ENCODE results near the gene PBX1.

PBX1 gene

DNA sequence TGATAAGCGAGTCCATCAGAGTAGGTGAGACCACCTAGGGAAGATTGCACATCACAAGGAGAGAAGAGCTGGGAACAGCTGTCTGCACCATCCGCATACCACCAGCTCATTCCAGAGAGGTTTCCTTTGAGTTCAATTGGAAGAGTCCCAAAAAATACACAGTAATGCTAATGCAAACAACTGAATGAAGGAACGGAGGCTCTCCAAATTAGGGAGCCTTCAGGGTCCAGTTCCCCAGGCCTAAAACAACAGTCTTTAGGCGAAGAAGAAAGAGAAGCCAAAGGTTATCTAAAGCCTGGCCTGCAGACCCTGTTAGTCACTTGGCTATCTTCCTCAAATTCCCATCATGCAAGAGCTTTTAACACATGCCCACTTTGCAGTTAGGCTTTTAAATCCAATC lies 246.4 kb downstream of the PBX1 start:
- TF ChIP-seq POLR2AphosphoS5 (IDR thresholded peaks at IDR 0.05; ENCODE audit: low read depth, low read length) (no peak), FOXP2 (optimal IDR thresholded peaks at IDR 0.05; ENCODE audit: borderline replicate concordance, extremely low read depth, extremely low read length, insufficient read depth) (no peak)
- TF ChIP-seq, protein P1, sequence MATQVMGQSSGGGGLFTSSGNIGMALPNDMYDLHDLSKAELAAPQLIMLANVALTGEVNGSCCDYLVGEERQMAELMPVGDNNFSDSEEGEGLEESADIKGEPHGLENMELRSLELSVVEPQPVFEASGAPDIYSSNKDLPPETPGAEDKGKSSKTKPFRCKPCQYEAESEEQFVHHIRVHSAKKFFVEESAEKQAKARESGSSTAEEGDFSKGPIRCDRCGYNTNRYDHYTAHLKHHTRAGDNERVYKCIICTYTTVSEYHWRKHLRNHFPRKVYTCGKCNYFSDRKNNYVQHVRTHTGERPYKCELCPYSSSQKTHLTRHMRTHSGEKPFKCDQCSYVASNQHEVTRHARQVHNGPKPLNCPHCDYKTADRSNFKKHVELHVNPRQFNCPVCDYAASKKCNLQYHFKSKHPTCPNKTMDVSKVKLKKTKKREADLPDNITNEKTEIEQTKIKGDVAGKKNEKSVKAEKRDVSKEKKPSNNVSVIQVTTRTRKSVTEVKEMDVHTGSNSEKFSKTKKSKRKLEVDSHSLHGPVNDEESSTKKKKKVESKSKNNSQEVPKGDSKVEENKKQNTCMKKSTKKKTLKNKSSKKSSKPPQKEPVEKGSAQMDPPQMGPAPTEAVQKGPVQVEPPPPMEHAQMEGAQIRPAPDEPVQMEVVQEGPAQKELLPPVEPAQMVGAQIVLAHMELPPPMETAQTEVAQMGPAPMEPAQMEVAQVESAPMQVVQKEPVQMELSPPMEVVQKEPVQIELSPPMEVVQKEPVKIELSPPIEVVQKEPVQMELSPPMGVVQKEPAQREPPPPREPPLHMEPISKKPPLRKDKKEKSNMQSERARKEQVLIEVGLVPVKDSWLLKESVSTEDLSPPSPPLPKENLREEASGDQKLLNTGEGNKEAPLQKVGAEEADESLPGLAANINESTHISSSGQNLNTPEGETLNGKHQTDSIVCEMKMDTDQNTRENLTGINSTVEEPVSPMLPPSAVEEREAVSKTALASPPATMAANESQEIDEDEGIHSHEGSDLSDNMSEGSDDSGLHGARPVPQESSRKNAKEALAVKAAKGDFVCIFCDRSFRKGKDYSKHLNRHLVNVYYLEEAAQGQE (IDR thresholded peaks at IDR 0.05; ENCODE audit: insufficient read depth in 1 of 2, low read depth in 2 of 2, low read length in 2 of 2): peak in 1 of 2 experiments; percentile 37; a peak in 1 of 4 replicates

DNA sequence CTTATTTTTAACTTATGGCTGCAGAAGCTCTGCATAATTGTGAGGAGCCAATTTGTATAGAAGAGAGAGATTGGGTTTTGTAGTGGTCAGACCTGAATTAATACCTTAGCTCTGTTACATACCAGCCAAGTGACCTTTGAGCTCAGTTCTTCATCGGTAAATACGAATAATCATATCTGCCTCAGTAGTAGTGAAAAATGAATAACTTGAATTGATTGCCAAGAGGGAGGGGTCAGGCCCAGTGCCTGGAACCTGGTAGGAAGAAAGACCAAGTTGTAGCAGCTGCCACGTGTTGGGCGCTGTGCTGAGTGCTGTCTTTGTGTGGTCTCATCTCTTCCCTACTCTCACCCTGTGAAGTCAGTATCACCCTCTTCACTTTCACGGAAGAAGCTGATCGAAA lies 247.5 kb downstream of the PBX1 start:
- TF ChIP-seq POLR2AphosphoS5 (IDR thresholded peaks at IDR 0.05; ENCODE audit: low read depth, low read length) (no peak), TAF1 (IDR thresholded peaks at IDR 0.05; ENCODE audit: borderline replicate concordance, insufficient read depth, low read length) (no peak), FOXP2 (optimal IDR thresholded peaks at IDR 0.05; ENCODE audit: borderline replicate concordance, extremely low read depth, extremely low read length, insufficient read depth) (no peak), SIN3A (IDR thresholded peaks at IDR 0.05; ENCODE audit: borderline replicate concordance, insufficient read depth, low read length) (no peak)
- TF ChIP-seq, protein P1 (IDR thresholded peaks at IDR 0.05; ENCODE audit: insufficient read depth in 1 of 2, low read depth in 2 of 2, low read length in 2 of 2): no peak

DNA sequence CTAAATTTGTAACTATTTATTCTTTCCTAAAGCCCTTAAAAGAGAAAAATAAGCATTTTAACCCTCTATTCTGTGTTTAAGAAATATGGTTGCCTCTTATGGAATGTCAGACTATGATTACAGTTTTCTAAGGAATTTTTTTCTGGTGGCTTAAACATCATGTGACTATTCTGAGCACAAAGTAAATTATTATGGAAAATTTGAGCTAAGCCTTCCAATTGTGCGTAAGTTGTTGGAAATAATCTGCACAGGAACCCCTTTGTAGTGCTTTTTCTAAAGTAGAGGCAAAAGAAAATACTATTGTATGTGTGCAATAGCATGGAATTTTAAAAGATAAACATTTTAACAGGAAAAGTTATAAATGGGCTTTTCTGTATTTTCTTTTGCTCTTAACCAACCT lies 254.8 kb downstream of the PBX1 start:
- TF ChIP-seq FOXP2 (optimal IDR thresholded peaks at IDR 0.05; ENCODE audit: borderline replicate concordance, extremely low read depth, extremely low read length, insufficient read depth): no peak
- no peak for TF ChIP-seq TAF1 (IDR thresholded peaks at IDR 0.05; ENCODE audit: borderline replicate concordance, insufficient read depth, low read length)
- TF ChIP-seq, protein P1 (IDR thresholded peaks at IDR 0.05; ENCODE audit: insufficient read depth in 1 of 2, low read depth in 2 of 2, low read length in 2 of 2): no peak
- no peak for TF ChIP-seq SIN3A (IDR thresholded peaks at IDR 0.05; ENCODE audit: borderline replicate concordance, insufficient read depth, low read length)
- TF ChIP-seq POLR2AphosphoS5 (IDR thresholded peaks at IDR 0.05; ENCODE audit: low read depth, low read length): no peak

DNA sequence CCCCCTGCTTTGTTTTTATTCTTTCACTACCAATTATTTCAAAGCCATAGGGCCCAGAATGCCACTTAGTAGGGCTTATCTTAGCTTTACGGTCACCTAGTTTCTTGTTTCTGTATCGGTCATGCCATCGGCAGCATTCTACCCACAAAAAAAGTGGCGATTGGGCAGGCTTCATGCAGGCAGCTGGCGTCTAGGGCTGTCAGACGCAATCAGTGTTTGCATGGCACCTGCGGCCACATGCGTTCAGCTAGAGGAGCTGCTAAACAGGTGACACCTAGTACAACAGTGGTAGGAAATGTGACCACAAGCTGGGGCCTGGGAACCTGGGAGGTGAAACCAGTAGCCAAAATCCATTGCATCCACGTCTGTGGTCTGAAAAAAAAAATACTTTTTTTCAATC lies 262.7 kb downstream of the PBX1 start:
- TF ChIP-seq TAF1 (IDR thresholded peaks at IDR 0.05; ENCODE audit: borderline replicate concordance, insufficient read depth, low read length): no peak
- TF ChIP-seq SIN3A (IDR thresholded peaks at IDR 0.05; ENCODE audit: borderline replicate concordance, insufficient read depth, low read length): no peak
- TF ChIP-seq, protein P1 (IDR thresholded peaks at IDR 0.05; ENCODE audit: insufficient read depth in 1 of 2, low read depth in 2 of 2, low read length in 2 of 2): no peak
- TF ChIP-seq FOXP2 (optimal IDR thresholded peaks at IDR 0.05; ENCODE audit: borderline replicate concordance, extremely low read depth, extremely low read length, insufficient read depth): no peak
- no peak for TF ChIP-seq POLR2AphosphoS5 (IDR thresholded peaks at IDR 0.05; ENCODE audit: low read depth, low read length)
